ENCODE measurements around the gene GNAT1.
"Not testable (repeated sequence)": the region's sequence is repeated elsewhere in the genome, so short reads cannot be mapped to it uniquely, and the experiment has no call there.

GNAT1 gene

GRCh38 chr3:50217681-50218080 is 26.3 kb downstream of the GNAT1 start:
- DNase-seq = no peak

- DNase-seq = no peak
Measured at GRCh38 chr3:50218448-50218847, 27.0 kb downstream of the GNAT1 start.

DNA sequence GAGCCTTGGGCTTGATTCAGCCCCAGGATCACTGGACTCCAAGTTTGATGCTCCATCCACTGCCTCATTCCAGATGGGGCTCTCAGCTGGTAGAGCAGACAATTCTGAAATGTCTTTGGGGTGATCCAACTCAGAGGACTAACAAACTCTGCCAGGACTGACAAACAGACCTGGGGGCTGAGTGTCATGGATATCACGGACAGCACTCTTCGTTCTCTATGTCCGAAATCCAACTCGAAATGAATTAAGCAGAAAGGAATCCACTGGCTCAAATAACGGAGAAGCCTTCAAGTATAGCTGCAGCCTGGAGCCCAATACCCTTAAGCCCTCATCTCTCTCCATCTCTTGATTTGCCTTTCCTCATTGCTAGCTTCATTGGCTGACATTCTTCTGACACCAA is 27.9 kb downstream of the GNAT1 start:
- no peak for DNase-seq

DNA sequence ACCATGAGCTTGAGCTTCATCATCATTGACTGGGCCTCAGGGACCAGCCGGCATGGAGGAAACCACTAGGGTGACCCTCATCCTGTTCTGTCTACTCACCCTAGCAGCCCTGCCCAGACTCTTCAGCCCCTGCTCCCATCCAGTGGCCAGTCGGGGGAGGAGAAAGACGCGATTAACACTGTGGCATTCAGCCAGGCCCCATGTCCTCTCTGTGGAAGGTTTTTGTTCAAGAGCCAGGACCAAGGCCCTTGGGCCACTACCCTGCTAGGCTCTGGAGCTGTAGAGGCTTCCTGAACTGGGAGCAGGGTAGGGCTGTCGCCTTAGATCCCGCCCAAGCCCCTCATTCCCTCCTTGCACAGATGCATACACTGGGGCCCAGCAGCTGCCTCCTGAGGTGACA is 28.7 kb downstream of the GNAT1 start:
- peak in 3 of 58 donors; percentile 12 to 20 (median 13) for DNase-seq

DNA sequence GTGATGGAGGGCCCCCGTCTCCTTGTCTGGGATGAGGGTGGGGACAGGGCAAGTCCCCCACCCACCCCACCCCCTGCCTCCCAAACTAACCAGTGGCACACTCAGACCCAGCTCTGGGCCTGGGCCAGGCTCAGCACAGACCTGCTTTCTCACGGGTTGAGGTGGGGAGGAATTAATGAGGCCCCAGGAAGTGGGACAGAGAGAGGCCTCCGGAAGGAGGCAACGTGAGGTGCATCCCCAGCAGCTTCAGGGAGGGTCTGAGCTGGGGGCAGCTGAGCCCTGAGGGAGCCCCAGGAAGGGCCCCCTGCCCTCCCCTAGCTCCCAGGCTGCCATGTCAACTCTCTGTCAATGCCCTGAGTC is 29.6 kb downstream of the GNAT1 start:
- no peak for DNase-seq

DNA sequence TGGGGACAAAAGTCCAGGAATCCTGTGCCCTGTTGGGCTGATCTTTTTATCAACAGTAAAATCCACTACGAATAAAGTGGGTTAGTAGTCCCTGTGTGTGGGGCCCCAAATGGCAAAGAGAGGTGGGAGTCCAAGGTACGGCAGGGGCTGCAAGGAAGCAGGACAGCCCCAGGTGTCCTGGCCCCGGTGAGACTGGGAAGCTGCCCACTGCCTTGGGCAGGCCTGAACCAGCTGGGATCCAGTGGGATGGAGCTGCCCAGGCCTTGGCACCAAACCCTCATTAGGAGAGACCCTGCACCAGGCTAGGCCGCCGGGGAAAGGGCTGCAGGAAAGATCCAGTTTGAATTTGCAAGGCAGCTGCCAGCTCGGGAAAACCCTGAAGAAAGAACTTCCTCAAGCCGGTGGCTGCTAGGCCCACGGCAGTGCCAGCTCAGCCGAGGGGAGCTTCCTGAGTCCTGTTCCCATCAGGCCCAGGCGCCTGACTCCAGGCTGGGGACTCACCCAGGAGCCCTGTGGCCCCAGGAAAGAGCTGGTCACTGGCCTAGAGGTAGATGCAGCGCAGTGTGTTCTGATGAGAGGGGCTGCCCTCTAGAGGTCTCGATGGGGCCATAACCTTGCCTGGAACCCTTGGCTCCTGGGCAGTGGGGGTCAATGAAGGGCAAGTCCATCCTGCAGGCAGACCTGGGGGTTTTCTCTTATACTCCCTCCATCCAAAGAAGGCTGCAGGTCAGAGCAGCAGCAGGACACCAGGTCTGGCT is 30.2 kb downstream of the GNAT1 start:
- peak in 37 of 58 donors; percentile 13 to 72 (median 42) for DNase-seq

DNA sequence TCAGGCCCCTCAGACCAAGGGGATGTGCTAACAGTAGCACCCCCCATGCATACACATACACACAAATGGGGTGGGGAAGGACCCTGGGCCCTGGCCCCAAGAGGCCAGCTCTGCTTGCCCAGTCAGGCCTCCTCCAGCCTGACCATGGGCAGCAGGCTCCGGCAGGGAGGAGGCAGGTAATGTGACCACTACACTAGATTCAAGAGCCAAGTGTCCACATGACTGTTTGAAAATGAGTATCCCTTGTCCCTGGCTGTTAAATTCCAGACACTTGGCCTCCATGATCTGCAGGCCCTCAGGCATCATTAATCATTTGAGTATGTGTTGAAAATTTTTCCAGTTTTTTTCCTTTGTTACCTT is 30.7 kb downstream of the GNAT1 start:
- no peak for DNase-seq

DNA sequence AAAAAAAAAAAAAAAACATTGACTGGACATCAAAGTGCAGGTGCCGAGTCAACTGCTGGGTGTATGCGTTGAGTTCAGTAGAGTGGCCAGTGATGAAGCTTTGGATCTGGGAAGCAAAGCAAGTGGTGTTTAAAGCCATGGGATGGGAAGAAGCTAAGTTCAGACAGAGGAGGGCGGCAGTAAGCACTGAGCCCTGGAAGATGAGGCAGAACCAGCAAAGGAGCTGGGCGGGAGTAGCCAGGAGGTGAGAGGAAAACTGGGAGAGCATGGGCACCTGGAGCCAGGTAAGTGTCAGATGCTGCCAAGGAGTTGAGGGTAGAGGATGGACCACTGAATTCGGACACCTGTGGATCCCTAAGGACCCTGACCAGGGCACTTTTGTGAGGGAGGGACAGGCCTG is 33.2 kb downstream of the GNAT1 start:
- no peak for DNase-seq

DNA sequence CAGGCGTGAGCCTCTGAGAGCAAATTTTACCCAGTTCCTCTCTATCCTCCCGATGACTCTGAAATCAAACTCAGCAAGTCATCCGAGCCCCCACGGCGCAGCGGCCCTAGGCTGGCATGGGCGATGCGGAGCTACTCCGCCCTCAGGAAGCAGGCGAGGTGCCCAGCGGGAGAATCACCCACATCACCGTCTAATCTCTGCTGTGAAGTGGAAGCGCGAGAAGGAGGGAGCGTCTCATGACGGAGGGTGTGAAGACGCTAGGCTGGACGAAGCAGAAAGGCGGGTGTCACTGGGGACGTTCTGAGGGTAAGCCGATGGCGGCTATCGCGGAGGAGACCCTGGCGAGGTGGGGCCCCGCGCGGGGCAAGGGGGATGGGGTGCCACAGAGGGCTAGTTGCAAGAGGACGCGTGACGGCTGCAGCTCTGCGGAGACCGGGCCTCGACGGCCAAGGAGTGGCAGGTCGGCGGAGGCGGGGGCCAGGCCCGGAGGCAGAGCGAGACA is 35.5 kb downstream of the GNAT1 start:
- DNase-seq = peak in 33 of 58 donors; percentile 36 to 74 (median 62)

DNA sequence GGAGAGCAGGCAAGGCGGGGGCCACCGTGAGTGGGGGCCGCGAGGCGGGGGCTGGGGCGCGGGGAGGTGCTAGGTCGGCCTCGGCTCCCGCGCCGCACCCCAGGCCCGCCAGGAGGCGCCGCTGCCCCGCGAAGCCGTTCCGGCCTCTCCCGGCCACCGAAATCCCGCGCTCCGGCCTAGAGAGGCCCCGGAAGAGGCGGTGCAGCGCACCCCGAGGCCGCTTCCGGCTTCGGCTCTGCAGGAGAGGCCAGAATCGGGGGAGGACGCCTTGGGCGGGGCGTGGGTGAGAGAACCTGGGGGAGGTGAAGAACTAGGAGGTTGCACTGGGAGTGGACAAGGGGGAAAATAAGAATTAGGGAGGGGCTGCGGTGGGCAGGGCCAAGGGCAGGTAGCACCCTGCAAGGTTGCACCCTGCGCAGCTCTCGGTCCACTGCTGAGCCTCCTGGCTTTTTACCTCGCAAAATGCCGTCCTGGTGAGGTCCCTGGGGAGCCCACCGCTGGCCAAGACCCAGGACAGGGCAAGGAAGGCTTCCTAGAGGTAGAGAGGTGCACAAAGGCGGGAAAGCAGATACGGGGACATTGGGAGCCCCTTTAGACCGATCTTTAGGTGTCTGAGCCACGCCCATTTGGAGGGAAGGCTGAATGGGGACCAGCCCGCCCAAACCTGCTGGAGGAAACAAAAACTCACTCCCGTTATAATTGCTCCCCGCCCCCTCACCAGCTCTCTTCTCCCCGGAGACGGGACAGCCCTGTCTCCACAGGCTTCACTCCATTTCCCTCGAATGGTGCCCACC is 36.2 kb downstream of the GNAT1 start:
- DNase-seq = peak in 57 of 58 donors; percentile 48 to 91 (median 85)

GRCh38 chr3:50228184-50228763 is 36.9 kb downstream of the GNAT1 start:
- not testable (repeated sequence) for DNase-seq

DNA sequence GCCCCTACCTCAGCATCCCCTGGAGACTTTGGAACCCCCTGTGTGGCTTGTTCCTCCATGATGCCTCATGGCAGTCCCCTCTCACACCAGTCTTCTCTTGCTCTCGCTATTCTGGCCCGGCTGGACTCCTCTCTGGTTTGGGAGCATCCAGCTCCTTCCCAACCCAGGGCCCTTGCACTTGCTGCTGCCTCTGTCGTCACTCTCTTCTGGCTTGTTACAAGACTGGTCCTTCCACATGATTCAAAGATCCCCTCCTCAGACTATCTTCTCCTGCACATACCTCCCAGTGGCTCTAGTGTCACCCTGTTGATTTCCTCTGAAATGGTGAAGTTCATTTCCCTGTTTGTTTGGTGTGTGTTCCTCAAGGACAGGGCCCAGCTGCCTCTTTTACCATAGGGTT is 38.1 kb downstream of the GNAT1 start:
- DNase-seq = no peak

- DNase-seq = peak in 3 of 58 donors; percentile 10 to 43 (median 25)
Measured at GRCh38 chr3:50230104-50230793, 38.8 kb downstream of the GNAT1 start.

DNA sequence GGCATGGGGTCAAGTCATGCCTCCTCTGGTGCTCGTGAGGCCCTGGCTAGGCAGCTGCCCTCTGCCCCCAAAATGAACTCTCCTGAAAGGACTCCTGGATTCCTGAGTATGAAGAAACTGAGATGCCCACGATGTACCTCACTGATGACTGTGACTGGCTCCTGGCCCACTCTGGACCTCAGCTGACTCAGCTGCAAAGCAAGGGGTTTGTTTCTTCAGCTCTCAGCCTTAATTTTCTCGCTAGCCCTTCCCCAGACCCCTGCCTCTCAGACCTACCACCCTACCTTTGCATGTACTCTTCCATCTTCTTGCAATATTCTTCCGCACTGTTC is 39.4 kb downstream of the GNAT1 start:
- DNase-seq = no peak

GRCh38 chr3:50231581-50231980 is 40.2 kb downstream of the GNAT1 start:
- DNase-seq = no peak

DNA sequence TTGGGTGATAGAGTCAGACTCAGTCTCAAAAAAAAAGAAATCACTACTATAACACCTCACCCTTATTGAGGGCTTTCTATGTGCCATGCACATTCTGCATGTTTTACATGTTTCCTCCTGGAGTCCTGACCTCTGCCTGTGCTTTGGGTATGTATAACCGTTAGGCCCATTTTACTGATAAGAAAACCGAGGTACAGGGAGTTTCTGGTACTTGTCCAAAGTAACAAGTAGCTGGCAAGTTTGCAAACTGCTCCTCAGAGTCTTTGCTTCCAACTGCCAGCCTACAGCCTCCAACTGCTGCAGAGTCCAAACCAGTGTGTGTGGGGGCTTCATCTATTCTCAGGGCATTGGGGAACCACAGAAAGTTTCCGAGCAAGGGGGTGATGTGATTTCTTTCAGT is 40.9 kb downstream of the GNAT1 start:
- DNase-seq = no peak

- DNase-seq = no peak
Measured at GRCh38 chr3:50233176-50233575, 41.8 kb downstream of the GNAT1 start.

DNA sequence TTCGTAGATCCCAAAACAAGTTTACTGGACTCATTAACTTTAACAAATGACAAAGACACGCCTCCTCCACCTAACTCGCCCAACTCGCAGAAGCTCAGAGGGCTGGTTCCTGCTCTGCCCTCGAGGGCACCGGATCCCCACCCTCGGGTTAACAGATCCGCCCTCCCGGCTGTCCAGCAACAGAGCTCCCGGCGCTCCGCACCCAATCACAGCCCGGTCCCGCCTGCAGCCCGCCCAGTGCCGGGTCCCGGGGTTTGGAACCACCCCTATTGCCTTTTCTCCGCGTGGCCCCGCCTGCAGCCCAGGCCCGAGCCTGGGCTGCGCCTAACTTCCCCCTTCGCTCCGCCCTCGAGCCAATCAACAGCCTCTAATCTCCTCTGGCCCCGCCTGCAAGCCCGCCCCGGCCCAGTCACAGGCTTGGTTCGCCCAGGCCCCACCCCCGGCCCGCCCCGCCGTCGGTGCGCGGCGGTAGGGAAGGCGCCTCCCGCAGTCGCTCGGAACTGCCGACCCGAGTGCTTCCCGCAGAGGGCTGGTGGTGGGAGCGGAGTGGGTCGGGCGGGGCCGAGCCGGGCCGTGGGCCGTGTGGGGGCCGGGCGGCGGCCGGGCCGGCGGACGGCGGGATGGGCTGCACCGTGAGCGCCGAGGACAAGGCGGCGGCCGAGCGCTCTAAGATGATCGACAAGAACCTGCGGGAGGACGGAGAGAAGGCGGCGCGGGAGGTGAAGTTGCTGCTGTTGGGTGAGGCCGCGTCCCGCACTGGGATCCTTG is 44.5 kb downstream of the GNAT1 start, which contains the start of gene GNAI2:
TSS of gene GNAI2 (plus strand) at position 489 of the 768 bp plus-strand sequence. CDS start at position 621, 132 bp downstream.
- DNase-seq = peak; percentile 78 to 100 (median 99)

- DNase-seq = no peak
Measured at GRCh38 chr3:50236484-50237132, 45.2 kb downstream of the GNAT1 start.

- peak in 6 of 58 donors; percentile 10 to 42 (median 26) for DNase-seq
Measured at GRCh38 chr3:50237133-50237651, 45.8 kb downstream of the GNAT1 start.

Data from anterior cingulate cortex (tissue), 58 donors.